Endothelial cell of umbilical vein (primary cell): ENCODE results near the gene TM9SF1. TPM values are rescaled to one million over a fixed set of nuclear protein-coding genes. Genes with fewer than 3 reads are reported as not detected.

ENCODE experiments used
- BruUV-seq: library from RNA; stranded (reverse); fragments of 400-500 nt; replicated peaks from 2 replicates; lab custom pipeline; 2021; lab: Mats Ljungman, UMichigan
- CTCF ChIA-PET: fragments of 300-600, 350-600 bp; sonication (Branson Sonifier 250); formaldehyde crosslinking; loops from one replicate; lab custom pipeline; 2021; ENCODE audit warnings: antibody characterized with exemption, inconsistent platforms; lab: Charles Lee
- POLR2A ChIA-PET: fragments of 300-600, 350-600 bp; sonication (Branson Sonifier 250); formaldehyde crosslinking; loops from one replicate; lab custom pipeline; 2021; ENCODE audit warnings: antibody characterized with exemption, inconsistent platforms; lab: Charles Lee
- DNase-seq: peaks from one replicate; pipeline ENCODE4 v3.0.0-alpha.2; 2011; ENCODE audit warnings: low read depth, low spot score
- FAIRE-seq: peaks from 2 replicates; lab custom pipeline; 2011; peaks lifted over from hg19 to GRCh38; lab: Jason Lieb, UNC
- H2AFZ ChIP-seq: 2 replicates; pipeline ENCODE4 v1.6.0; 2012; ENCODE audit warnings: low read depth, low read length, control low read depth, inconsistent platforms
- H3K27ac ChIP-seq: 2 replicates; pipeline ENCODE4 v1.5.1; 2011; ENCODE audit warnings: low read depth, mild to moderate bottlenecking, control low read depth, low read length, moderate library complexity; ENCODE audit not compliant: insufficient read depth
- H3K27me3 ChIP-seq, 2 experiments: 2 replicates each; pipeline versions ENCODE4 v1.6.0 to v1.6.1; 2011; ENCODE audit warnings: low read length in 2 of 2, mixed read lengths in 1 of 2; ENCODE audit not compliant: control insufficient read depth in 2 of 2, insufficient read depth in 2 of 2
- H3K36me3 ChIP-seq, 2 experiments: 2 replicates in 1 of 2; 3 replicates in 1 of 2; pipeline ENCODE4 v1.5.1; 2011; ENCODE audit warnings: low read length in 2 of 2, mild to moderate bottlenecking in 1 of 2, moderate library complexity in 1 of 2; ENCODE audit not compliant: control insufficient read depth in 2 of 2, insufficient read depth in 2 of 2; ENCODE audit errors: extremely low read depth in 1 of 2
- H3K4me1 ChIP-seq: 3 replicates; pipeline ENCODE4 v1.5.1; 2011; ENCODE audit warnings: mild to moderate bottlenecking, low read length; ENCODE audit not compliant: control insufficient read depth, insufficient read depth; ENCODE audit errors: extremely low read depth
- H3K4me2 ChIP-seq: 2 replicates; pipeline ENCODE4 v1.6.1; 2011; ENCODE audit warnings: low read length, control low read depth, mixed read lengths; ENCODE audit not compliant: insufficient read depth
- H3K4me3 ChIP-seq, 3 experiments: fragments of 200-600 bp in 1 of 3; sonication (generic), shearing (Covaris generic) in 1 of 3; replicated peaks in 1 of 3; 2 replicates each; pipeline ENCODE4 v1.5.1; 2011 to 2016; ENCODE audit warnings: control low read depth in 3 of 3, low read length in 3 of 3, mild to moderate bottlenecking in 2 of 3, inconsistent platforms in 1 of 3, low read depth in 1 of 3, moderate library complexity in 1 of 3; ENCODE audit not compliant: insufficient read depth in 1 of 3
- H3K79me2 ChIP-seq: 2 replicates; pipeline ENCODE4 v1.6.0; 2012; ENCODE audit warnings: low read length, inconsistent platforms; ENCODE audit not compliant: control insufficient read depth, insufficient read depth
- H3K9ac ChIP-seq: replicated peaks from 2 replicates; pipeline ENCODE3; 2011; ENCODE audit warnings: low read length, control low read depth; ENCODE audit not compliant: insufficient read depth; ENCODE audit errors: extremely low read depth
- H3K9me1 ChIP-seq: replicated peaks from 3 replicates; pipeline ENCODE4 v1.6.0; 2011; ENCODE audit warnings: mild to moderate bottlenecking, low read length; ENCODE audit not compliant: control insufficient read depth, insufficient read depth; ENCODE audit errors: extremely low read depth
- H3K9me3 ChIP-seq: replicated peaks from 2 replicates; pipeline ENCODE4 v1.5.1; 2012; ENCODE audit warnings: low read length, inconsistent platforms; ENCODE audit not compliant: control insufficient read depth, insufficient read depth
- H4K20me1 ChIP-seq: replicated peaks from 2 replicates; pipeline ENCODE3; 2011; ENCODE audit warnings: mild to moderate bottlenecking, low read length; ENCODE audit not compliant: control insufficient read depth, insufficient read depth; ENCODE audit errors: extremely low read depth
- FOS ChIP-seq: IDR thresholded peaks from 2 replicates; pipeline ENCODE4 v1.6.1; 2011; ENCODE audit warnings: mild to moderate bottlenecking, low read length, moderate library complexity, borderline replicate concordance; ENCODE audit not compliant: insufficient read depth
- GATA2 ChIP-seq: IDR thresholded peaks from 2 replicates; pipeline ENCODE4 v1.7.0; 2011; ENCODE audit warnings: low read depth, mild to moderate bottlenecking, moderate library complexity, mixed read lengths, low read length; ENCODE audit not compliant: insufficient read length, insufficient read depth
- JUN ChIP-seq: IDR thresholded peaks from 2 replicates; pipeline ENCODE4 v1.6.1; 2011; ENCODE audit warnings: borderline replicate concordance, low read depth; ENCODE audit not compliant: insufficient read length, insufficient read depth
- MYC ChIP-seq: IDR thresholded peaks from one replicate; pipeline ENCODE4 v1.6.1; 2011; ENCODE audit warnings: mild to moderate bottlenecking, low read depth, low read length
- POLR2AphosphoS5 ChIP-seq: IDR thresholded peaks from 2 replicates; pipeline ENCODE4 v1.6.1; 2012; ENCODE audit warnings: low read depth, mild to moderate bottlenecking, control low read depth, low read length, moderate library complexity; ENCODE audit not compliant: insufficient read depth
- dilution Hi-C: fragments of 300-500 bp; cut with MboI; formaldehyde crosslinking; loops from one replicate; pipeline ENCODE4 v1.15.0; 2019; ENCODE audit warnings: low sequenced_read_pairs; ENCODE audit not compliant: extremely low pct_ligation_motif_present
- intact Hi-C: fragments of 100-400 bp; cut with micrococcal nuclease; formaldehyde crosslinking; loops from one replicate; pipeline ENCODE4 v1.10.0; 2022
- polyA plus RNA-seq, 4 experiments: library from polyadenylated mRNA; depleted of rRNA in 3 of 4; stranded (reverse) in 3 of 4; unstranded in 1 of 4; fragments of >200 nt; gene quantifications; 2 replicates each; pipeline versions ENCODE4 v1.2.1 to v1.2.3, GENCODE V29; 2011 to 2012; ENCODE audit warnings: missing spikeins in 1 of 4
- total RNA-seq: library from RNA; stranded (reverse); gene quantifications from 2 replicates; pipeline ENCODE4 v1.2.3, GENCODE V29; 2021
- TF ChIP-seq, protein P1 (sequence below), 2 donors: IDR thresholded peaks; 1 replicate in 1 of 2; 2 replicates in 1 of 2; pipeline ENCODE4 v1.5.1; 2011; ENCODE audit warnings: low read length in 2 of 2, mild to moderate bottlenecking in 2 of 2, moderate library complexity in 2 of 2, control low read depth in 1 of 2, inconsistent platforms in 1 of 2, low read depth in 1 of 2; ENCODE audit not compliant: insufficient read depth in 1 of 2; ENCODE audit errors: extremely low read depth in 1 of 2
- TF ChIP-seq, protein P2 (sequence below): IDR thresholded peaks from 2 replicates; pipeline ENCODE4 v1.6.1; 2011; ENCODE audit not compliant: insufficient read depth, insufficient read length

The TM9SF1 gene
- total and polyA plus RNA-seq, 2 donors (not counting 3 experiments of a cell fraction or from before 2014, with no cell fraction given), result 60.7 to 71.5 TPM

DNA sequence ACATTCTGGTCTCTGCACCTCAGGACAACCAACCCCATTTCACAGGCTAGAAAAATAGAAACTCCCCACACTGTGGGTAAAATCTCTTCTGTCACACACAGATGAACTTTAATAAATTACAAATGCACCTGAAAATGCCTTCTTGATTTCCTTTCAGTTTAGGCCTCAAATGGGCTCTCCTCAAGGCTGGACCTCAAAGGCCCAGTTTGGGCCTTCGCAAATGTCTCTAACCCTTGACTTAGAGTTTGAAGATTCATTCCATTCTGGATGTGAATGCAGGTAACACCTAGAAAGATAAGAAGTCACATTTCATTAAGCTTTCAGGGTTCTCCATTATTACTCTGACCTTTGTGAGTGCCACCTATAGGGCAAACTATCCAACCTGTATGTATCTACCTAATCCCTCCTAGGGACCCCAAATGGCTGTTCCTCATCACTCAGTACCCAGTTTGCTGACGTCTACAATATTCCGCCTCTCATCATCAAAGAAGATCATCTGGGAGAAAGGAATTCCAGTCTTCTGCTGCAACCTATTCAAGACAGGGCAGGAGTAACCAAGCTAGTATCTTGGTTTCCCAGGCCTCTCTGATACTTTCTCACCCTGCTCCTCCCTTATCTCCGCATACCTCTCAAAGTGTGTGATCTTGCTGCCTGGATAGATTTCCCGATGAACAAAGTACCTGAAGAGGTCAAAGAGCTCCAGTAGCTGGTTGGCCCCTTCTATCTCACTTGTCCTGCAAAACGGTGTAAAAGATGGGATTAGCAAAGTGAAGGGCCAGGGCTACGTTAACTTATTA lies 18.8 kb upstream of the TM9SF1 start:
- Histone ChIP-seq H3K9me1 (no peaks in the 10 kb centered on the region), H3K4me1 (peaks cover 11% of the 10 kb centered on the region), H3K27ac (peak overlapping the region; percentile 91), H2AFZ (peak overlapping the region; percentile 56), H3K27me3 (no peaks in the 10 kb centered on the region), H3K36me3 (peaks cover 4 to 14% of the 10 kb centered on the region in 2 experiments), H3K9ac (peak overlapping the region; percentile 53), H3K9me3 (no peaks in the 10 kb centered on the region), H3K79me2 (peaks cover 3% of the 10 kb centered on the region), H3K4me3 (peak overlapping the region in 1 of 3 experiments; percentile 34), H3K4me2 (peak overlapping the region; percentile 47), H4K20me1 (no peaks in the 10 kb centered on the region)
- ChIA-PET POLR2A (interaction anchor here (0.5 to 3.4 kb wide), 9 partner anchors 9 to 200 kb away, joined by 3 to 21 read pairs (median 5); partner anchors contain the start of genes GMPR2, IPO4, PSME2 and RNF31), CTCF (interaction anchor here (0.7 to 4.9 kb wide), 11 partner anchors 11 to 218 kb away, joined by 3 to 71 read pairs (median 7); partner anchors contain the start of genes CIDEB, DHRS1, IPO4 and IRF9)
- TSS peak; percentile 79 for BruUV-seq
- intact Hi-C loops, result loop anchor here (1.0 kb wide), 5 partner anchors 10 to 67 kb away; partner anchors contain the start of genes GMPR2, IRF9, NEDD8 and RNF31
- dilution Hi-C loops, result no loop called here
- no peak for TF ChIP-seq MYC
- no peak for TF ChIP-seq POLR2AphosphoS5
- no peak for TF ChIP-seq GATA2
- TF ChIP-seq, protein P1, sequence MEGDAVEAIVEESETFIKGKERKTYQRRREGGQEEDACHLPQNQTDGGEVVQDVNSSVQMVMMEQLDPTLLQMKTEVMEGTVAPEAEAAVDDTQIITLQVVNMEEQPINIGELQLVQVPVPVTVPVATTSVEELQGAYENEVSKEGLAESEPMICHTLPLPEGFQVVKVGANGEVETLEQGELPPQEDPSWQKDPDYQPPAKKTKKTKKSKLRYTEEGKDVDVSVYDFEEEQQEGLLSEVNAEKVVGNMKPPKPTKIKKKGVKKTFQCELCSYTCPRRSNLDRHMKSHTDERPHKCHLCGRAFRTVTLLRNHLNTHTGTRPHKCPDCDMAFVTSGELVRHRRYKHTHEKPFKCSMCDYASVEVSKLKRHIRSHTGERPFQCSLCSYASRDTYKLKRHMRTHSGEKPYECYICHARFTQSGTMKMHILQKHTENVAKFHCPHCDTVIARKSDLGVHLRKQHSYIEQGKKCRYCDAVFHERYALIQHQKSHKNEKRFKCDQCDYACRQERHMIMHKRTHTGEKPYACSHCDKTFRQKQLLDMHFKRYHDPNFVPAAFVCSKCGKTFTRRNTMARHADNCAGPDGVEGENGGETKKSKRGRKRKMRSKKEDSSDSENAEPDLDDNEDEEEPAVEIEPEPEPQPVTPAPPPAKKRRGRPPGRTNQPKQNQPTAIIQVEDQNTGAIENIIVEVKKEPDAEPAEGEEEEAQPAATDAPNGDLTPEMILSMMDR (IDR thresholded peaks at IDR 0.05; ENCODE audit: extremely low read depth in 1 of 2, insufficient read depth in 1 of 2, low read depth in 1 of 2, low read length in 2 of 2), result no peak
- TF ChIP-seq JUN, result no peak
- TF ChIP-seq FOS, result no peak
- TF ChIP-seq, protein P2, sequence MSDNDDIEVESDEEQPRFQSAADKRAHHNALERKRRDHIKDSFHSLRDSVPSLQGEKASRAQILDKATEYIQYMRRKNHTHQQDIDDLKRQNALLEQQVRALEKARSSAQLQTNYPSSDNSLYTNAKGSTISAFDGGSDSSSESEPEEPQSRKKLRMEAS, result no peak
- DNase-seq (no peak), FAIRE-seq (no peak)
